Progenitor cell of endocrine pancreas (in vitro differentiated cells): ENCODE measurements around the gene CCDC33. TPM values are rescaled to one million over a fixed set of nuclear protein-coding genes. Genes with fewer than 3 reads are reported as not detected.
A peak's percentile ranks its signal among the peaks of the same experiment; 100 is the strongest.

Experiments used
- DNase-seq: peaks from one replicate; pipeline ENCODE4 v3.0.0; 2021; ENCODE audit warnings: low spot score; ENCODE audit not compliant: unreplicated experiment
- H3K27ac Mint-ChIP-seq: 2 replicates; pipeline ENCODE4 v1.8.0; 2021; ENCODE audit warnings: mild to moderate bottlenecking, moderate library complexity, mixed read lengths
- H3K27me3 Mint-ChIP-seq: 2 replicates; pipeline ENCODE4 v1.8.0; 2021; ENCODE audit warnings: mixed read lengths
- H3K36me3 Mint-ChIP-seq: 2 replicates; pipeline ENCODE4 v1.8.0; 2022; ENCODE audit warnings: mixed read lengths; ENCODE audit not compliant: insufficient read depth
- H3K4me1 Mint-ChIP-seq: 2 replicates; pipeline ENCODE4 v1.8.0; 2021; ENCODE audit warnings: low read depth, mixed read lengths
- H3K4me3 Mint-ChIP-seq: 2 replicates; pipeline ENCODE4 v1.8.0; 2021; ENCODE audit warnings: low read depth, mild to moderate bottlenecking, moderate library complexity, mixed read lengths
- H3K9me3 Mint-ChIP-seq: 2 replicates; pipeline ENCODE4 v1.8.0; 2021; ENCODE audit warnings: low read depth, mixed read lengths
- CTCF ChIP-seq: fragments of 200-600 bp; sonication (generic); IDR thresholded peaks from one replicate; pipeline ENCODE4 v1.5.0; 2021; ENCODE audit warnings: antibody characterized with exemption, mild to moderate bottlenecking; ENCODE audit not compliant: unreplicated experiment
- total RNA-seq: library from RNA; stranded (reverse); gene quantifications from 2 replicates; pipeline ENCODE4 v1.2.1, GENCODE V29; 2021

Gene CCDC33
- total RNA-seq, 1 donor from 2014 or later: 0.84 TPM

GRCh38 chr15:74213858-74214284 is 22.3 kb upstream of the CCDC33 start:
- H3K9me3 Mint-ChIP-seq: no peaks in the 10 kb centered on the region
- TF ChIP-seq CTCF: no peak
- DNase-seq: no peak
- H3K36me3 Mint-ChIP-seq: no peaks in the 10 kb centered on the region
- no peak overlapping the region for H3K27ac Mint-ChIP-seq
- H3K27me3 Mint-ChIP-seq: peaks cover 11% of the 10 kb centered on the region
- H3K4me1 Mint-ChIP-seq: peaks cover 32% of the 10 kb centered on the region
- H3K4me3 Mint-ChIP-seq: no peak overlapping the region

GRCh38 chr15:74214324-74215021 is 21.7 kb upstream of the CCDC33 start:
- H3K36me3 Mint-ChIP-seq: no peaks in the 10 kb centered on the region
- no peak overlapping the region for H3K4me3 Mint-ChIP-seq
- DNase-seq: no peak
- H3K27me3 Mint-ChIP-seq: peaks cover 16% of the 10 kb centered on the region
- no peak for TF ChIP-seq CTCF
- no peak overlapping the region for H3K27ac Mint-ChIP-seq
- H3K9me3 Mint-ChIP-seq: no peaks in the 10 kb centered on the region
- peaks cover 26% of the 10 kb centered on the region for H3K4me1 Mint-ChIP-seq

GRCh38 chr15:74215958-74216357 is 20.2 kb upstream of the CCDC33 start:
- Mint-ChIP-seq H3K36me3 (no peaks in the 10 kb centered on the region), H3K9me3 (no peaks in the 10 kb centered on the region), H3K4me1 (peaks cover 20% of the 10 kb centered on the region), H3K27me3 (peaks cover 30% of the 10 kb centered on the region), H3K4me3 (no peak overlapping the region), H3K27ac (no peak overlapping the region)
- no peak for TF ChIP-seq CTCF
- DNase-seq: no peak

- peaks cover 40% of the 10 kb centered on the region for H3K27me3 Mint-ChIP-seq
- peaks cover 18% of the 10 kb centered on the region for H3K4me1 Mint-ChIP-seq
- TF ChIP-seq CTCF: no peak
- H3K36me3 Mint-ChIP-seq: no peaks in the 10 kb centered on the region
- no peak for DNase-seq
- H3K4me3 Mint-ChIP-seq: no peak overlapping the region
- H3K9me3 Mint-ChIP-seq: no peaks in the 10 kb centered on the region
- H3K27ac Mint-ChIP-seq: no peak overlapping the region
These were observed 19.2 kb upstream of the CCDC33 start for GRCh38 chr15:74216949-74217348.

GRCh38 chr15:74217907-74218885 is 17.9 kb upstream of the CCDC33 start:
- Mint-ChIP-seq H3K27ac (peak overlapping the region; percentile 77), H3K36me3 (no peaks in the 10 kb centered on the region), H3K27me3 (peaks cover 46% of the 10 kb centered on the region), H3K4me3 (no peak overlapping the region), H3K4me1 (peaks cover 24% of the 10 kb centered on the region), H3K9me3 (no peaks in the 10 kb centered on the region)
- DNase-seq: no peak
- TF ChIP-seq CTCF: no peak
